Adrenal gland (tissue), 12 donors: Measurements from ENCODE around the gene CHD9. TPM values are rescaled to one million over a fixed set of nuclear protein-coding genes. Genes with fewer than 3 reads are reported as not detected.
A peak's percentile ranks its signal among the peaks of the same experiment; 100 is the strongest.
"Not testable (repeated sequence)": the region's sequence is repeated elsewhere in the genome, so short reads cannot be mapped to it uniquely, and the experiment has no call there.

ENCODE experiments used
- DNase-seq, 7 donors: peaks; one replicate each; pipeline ENCODE4 v3.0.0-alpha.2; 2019 to 2020
- H3K27ac ChIP-seq, 5 donors: fragments of 200-600 bp; sonication (generic) in 4 of 5; 1 replicate in 3 of 5; 2 replicates in 2 of 5; pipeline versions ENCODE4 v1.5.1 to v1.8.0; 2016 to 2020; ENCODE audit warnings: mild to moderate bottlenecking in 1 of 5
- H3K27me3 ChIP-seq: fragments of 200-600 bp; 2 replicates; pipeline ENCODE4 v1.8.0; 2021
- H3K36me3 ChIP-seq, 2 donors: fragments of 200-600 bp; replicated peaks in 1 of 2; 1 replicate in 1 of 2; 2 replicates in 1 of 2; pipeline versions ENCODE4 v1.5.1 to v1.8.0; 2018 to 2022
- H3K4me1 ChIP-seq, 2 donors: fragments of 200-600 bp; replicated peaks in 1 of 2; 1 replicate in 1 of 2; 2 replicates in 1 of 2; pipeline versions ENCODE4 v1.5.1 to v1.8.0; 2018 to 2021
- H3K4me3 ChIP-seq, 4 donors: fragments of 200-600 bp; sonication (generic) in 3 of 4; one replicate each; pipeline ENCODE4 v1.5.1; 2016 to 2018
- H3K9me3 ChIP-seq, 3 donors: fragments of 200-600 bp; sonication (generic) in 1 of 3; replicated peaks in 1 of 3; 1 replicate in 2 of 3; 2 replicates in 1 of 3; pipeline versions ENCODE4 v1.5.1 to v1.8.0; 2016 to 2021
- CTCF ChIP-seq, 6 experiments: fragments of 450-650 bp in 4 of 6; fragments of 200-600 bp in 2 of 6; sonication (generic) in 1 of 6; IDR thresholded peaks; 1 replicate in 5 of 6; 2 replicates in 1 of 6; pipeline versions ENCODE4 v1.5.1 to v1.8.0; 2016 to 2021; ENCODE audit warnings: antibody characterized with exemption in 6 of 6, mild to moderate bottlenecking in 2 of 6, moderate library complexity in 1 of 6
- POLR2A ChIP-seq, 2 donors: fragments of 450-650 bp; IDR thresholded peaks; one replicate each; pipeline ENCODE4 v1.6.1; 2017; ENCODE audit warnings: antibody characterized with exemption in 2 of 2, mild to moderate bottlenecking in 2 of 2, moderate library complexity in 1 of 2
- WGBS, 4 donors: extraction: QIAGEN DNeasy Blood & Tissue Kit in 2 of 4; methylation state at CpG; one replicate each; pipeline versions ENCODE4 v1.1.5 to v1.1.7; 2013 to 2017; 5-methylcytosine and 5-hydroxymethylcytosine counted together
- intact Hi-C, 2 donors: fragments of 100-400 bp; cut with DNase I; formaldehyde crosslinking; loops; one replicate each; pipeline versions ENCODE4 v1.14.1 to v1.15.0; 2022 to 2023
- polyA plus RNA-seq, 3 donors: library from polyadenylated mRNA; stranded (reverse); fragments of 200-250 nt in 2 of 3; fragments of 350-450 nt in 1 of 3; fragmentation: Illumina TruSeq in 1 of 3; extraction: RNeasy Lipid Tissue Mini Kit (QIAGEN cat#74804) in 1 of 3; gene quantifications; one replicate each; pipeline ENCODE4 v1.2.3, GENCODE V29; 2013 to 2014
- total RNA-seq, 9 donors: library from RNA; depleted of rRNA in 4 of 9; stranded (reverse); fragments of >200 nt in 4 of 9; fragments of 120-200 nt in 1 of 9; fragmentation: NEBNext Ultra II Directional in 1 of 9; extraction: Animal tissue kit (Norgen Biotek cat#: 25700) in 1 of 9; gene quantifications; one replicate each; pipeline versions ENCODE4 v1.1.0 to v1.2.4, GENCODE V29; 2013 to 2023
- donor health status: healthy with polysubstance abuse.
- donor health status: Bipolar disorder and iron deficiency.
- donor health status: DM: yes; HTN: yes; CAD: no.
- donor health status: DM: no; HTN: no; CAD: no.
- donor health status: DM: no; HTN: no; CAD: no.
- donor health status: DM: yes; HTN: yes; CAD: no.

CHD9 gene
- total and polyA plus RNA-seq, 12 donors: 10.0 to 95.9 (median 54.7) TPM

- DNase-seq: no peak
- Histone ChIP-seq H3K27ac (no peak overlapping the region), H3K4me3 (no peak overlapping the region), H3K27me3 (no peaks in the 10 kb centered on the region), H3K4me1 (peaks cover 0 to 16% of the 10 kb centered on the region in 2 donors), H3K9me3 (no peaks in the 10 kb centered on the region), H3K36me3 (peaks cover 3 to 45% of the 10 kb centered on the region in 2 donors)
- intact Hi-C loops: no loop called here
- no peak for TF ChIP-seq POLR2A (IDR thresholded peaks at IDR 0.05)
- no peak for TF ChIP-seq CTCF (IDR thresholded peaks at IDR 0.05)
- WGBS, 4 donors: 92 to 98% (median 94%) methylated on average over 2 of the region's 2 CpGs
Observed at GRCh38 chr16:53261276-53261675, 206.5 kb downstream of the CHD9 start.

- WGBS, 4 donors: 95 to 98% (median 96%) methylated on average over 2 of the region's 2 CpGs
- peaks cover 3 to 42% of the 10 kb centered on the region in 2 donors for H3K36me3 ChIP-seq
- H3K4me3 ChIP-seq: no peak overlapping the region
- H3K27ac ChIP-seq: no peak overlapping the region
- DNase-seq: no peak
- TF ChIP-seq POLR2A (IDR thresholded peaks at IDR 0.05): no peak
- TF ChIP-seq CTCF (IDR thresholded peaks at IDR 0.05): no peak
- no peaks in the 10 kb centered on the region for H3K9me3 ChIP-seq
- H3K4me1 ChIP-seq: peaks cover 0 to 4% of the 10 kb centered on the region in 2 donors
- no peaks in the 10 kb centered on the region for H3K27me3 ChIP-seq
- intact Hi-C loops: no loop called here
Observed at GRCh38 chr16:53262645-53263044, 207.9 kb downstream of the CHD9 start.

- intact Hi-C loops: no loop called here
- H3K4me3 ChIP-seq: no peak overlapping the region
- no peak overlapping the region for H3K27ac ChIP-seq
- peaks cover 3 to 56% of the 10 kb centered on the region in 2 donors for H3K36me3 ChIP-seq
- no peak for DNase-seq
- H3K27me3 ChIP-seq: no peaks in the 10 kb centered on the region
- H3K4me1 ChIP-seq: no peaks in the 10 kb centered on the region
- TF ChIP-seq POLR2A (IDR thresholded peaks at IDR 0.05): no peak
- no peak for TF ChIP-seq CTCF (IDR thresholded peaks at IDR 0.05)
- no peaks in the 10 kb centered on the region for H3K9me3 ChIP-seq
Observed at GRCh38 chr16:53266156-53266555, 211.4 kb downstream of the CHD9 start.

GRCh38 chr16:53278498-53278897 lies 223.7 kb downstream of the CHD9 start:
- peaks cover 0 to 61% of the 10 kb centered on the region in 2 donors for H3K36me3 ChIP-seq
- H3K27me3 ChIP-seq, intact Hi-C loops, H3K9me3 ChIP-seq, DNase-seq, H3K4me3 ChIP-seq, H3K27ac ChIP-seq: not testable (repeated sequence)
- WGBS, 4 donors: 94 to 100% (median 97%) methylated on average over 1 of the region's 2 CpGs
- H3K4me1 ChIP-seq: peaks cover 0 to 15% of the 10 kb centered on the region in 2 donors

GRCh38 chr16:53281280-53281679 lies 226.5 kb downstream of the CHD9 start:
- Histone ChIP-seq H3K27ac (peak overlapping the region in 2 of 5 donors; percentile 53 to 70), H3K27me3 (no peaks in the 10 kb centered on the region), H3K4me1 (peaks cover 0 to 15% of the 10 kb centered on the region in 2 donors), H3K9me3 (no peaks in the 10 kb centered on the region), H3K4me3 (no peak overlapping the region), H3K36me3 (peaks cover 0 to 50% of the 10 kb centered on the region in 2 donors)
- intact Hi-C loops: no loop called here
- TF ChIP-seq POLR2A (IDR thresholded peaks at IDR 0.05) (no peak), CTCF (IDR thresholded peaks at IDR 0.05) (no peak)
- no peak for DNase-seq
- 82 to 90% (median 88%) methylated on average over 2 of the region's 2 CpGs for WGBS, 4 donors
